Caco-2 (cell line): Measurements from ENCODE around the gene NUB1. TPM values are rescaled to one million over a fixed set of nuclear protein-coding genes. Genes with fewer than 3 reads are reported as not detected.

ENCODE experiments used
- BruUV-seq: library from RNA; stranded (reverse); fragments of 400-500 nt; replicated peaks from 2 replicates; lab custom pipeline; 2021; lab: Mats Ljungman, UMichigan
- CTCF ChIA-PET: fragments of 300-600 bp; sonication (Branson Sonifier 250); formaldehyde crosslinking; loops from one replicate; lab custom pipeline; 2022; ENCODE audit warnings: antibody characterized with exemption; lab: Charles Lee
- POLR2A ChIA-PET: fragments of 300-600 bp; sonication (Branson Sonifier 250); formaldehyde crosslinking; loops from one replicate; lab custom pipeline; 2022; ENCODE audit warnings: antibody characterized with exemption; lab: Charles Lee
- DNase-seq, 2 experiments: peaks; one replicate each; pipeline versions ENCODE4 v3.0.0 to v3.0.0-alpha.2; 2020 to 2022
- H3K27me3 ChIP-seq: replicated peaks from 2 replicates; pipeline ENCODE4 v1.6.0; 2011; ENCODE audit warnings: low read length; ENCODE audit not compliant: control insufficient read depth, insufficient read depth
- H3K36me3 ChIP-seq: 2 replicates; pipeline ENCODE4 v1.5.1; 2011; ENCODE audit warnings: low read length; ENCODE audit not compliant: control insufficient read depth, insufficient read depth
- H3K4me1 ChIP-seq: fragments of 250-450 bp; sonication (Bioruptor Pico); 2 replicates; pipeline ENCODE4 v1.5.1; 2020; ENCODE audit warnings: mild to moderate bottlenecking
- H3K4me3 ChIP-seq: 2 replicates; pipeline ENCODE4 v1.5.1; 2011; ENCODE audit warnings: low read depth, mild to moderate bottlenecking, control low read depth, low read length
- H3K9me3 ChIP-seq: fragments of 250-450 bp; sonication (Bioruptor Pico); 2 replicates; pipeline ENCODE4 v1.5.1; 2020; ENCODE audit warnings: mild to moderate bottlenecking, moderate library complexity
- H3K27ac Mint-ChIP-seq: one replicate; pipeline ENCODE4 v1.8.0; 2022; ENCODE audit warnings: mixed read lengths; ENCODE audit not compliant: unreplicated experiment
- H3K27me3 Mint-ChIP-seq: one replicate; pipeline ENCODE4 v1.8.0; 2022; ENCODE audit warnings: mixed read lengths; ENCODE audit not compliant: insufficient read depth, unreplicated experiment
- H3K36me3 Mint-ChIP-seq: one replicate; pipeline ENCODE4 v1.8.0; 2022; ENCODE audit warnings: mild to moderate bottlenecking, mixed read lengths; ENCODE audit not compliant: insufficient read depth, unreplicated experiment
- H3K4me1 Mint-ChIP-seq: one replicate; pipeline ENCODE4 v1.8.0; 2022; ENCODE audit warnings: low read depth, mixed read lengths; ENCODE audit not compliant: unreplicated experiment
- H3K4me3 Mint-ChIP-seq: one replicate; pipeline ENCODE4 v1.8.0; 2022; ENCODE audit warnings: mild to moderate bottlenecking, moderate library complexity, mixed read lengths; ENCODE audit not compliant: unreplicated experiment
- H3K9me3 Mint-ChIP-seq: one replicate; pipeline ENCODE4 v1.8.0; 2022; ENCODE audit warnings: mixed read lengths; ENCODE audit not compliant: unreplicated experiment
- CTCF ChIP-seq, 2 experiments: fragments of 200-600 bp in 1 of 2; IDR thresholded peaks; 1 replicate in 1 of 2; 2 replicates in 1 of 2; pipeline versions ENCODE4 v1.5.1 to v1.8.0; 2011 to 2022; ENCODE audit warnings: antibody characterized with exemption in 1 of 2, control low read depth in 1 of 2, inconsistent platforms in 1 of 2, low read depth in 1 of 2, low read length in 1 of 2, mild to moderate bottlenecking in 1 of 2, moderate library complexity in 1 of 2; ENCODE audit not compliant: insufficient read depth in 1 of 2, severe bottlenecking in 1 of 2, unreplicated experiment in 1 of 2
- intact Hi-C: fragments of 100-400 bp; cut with micrococcal nuclease; formaldehyde crosslinking; loops from one replicate; pipeline ENCODE4 v1.10.0; 2022; ENCODE audit not compliant: unreplicated experiment
- total RNA-seq: library from RNA; stranded (reverse); gene quantifications from 2 replicates; pipeline ENCODE4 v1.2.3, GENCODE V29; 2022

Gene NUB1
- total RNA-seq, 1 experiment from 2014 or later = 51.6 TPM

- Histone ChIP-seq H3K4me1 (peaks cover 12% of the 10 kb centered on the region), H3K4me3 (no peak overlapping the region), H3K27me3 (no peaks in the 10 kb centered on the region), H3K9me3 (no peaks in the 10 kb centered on the region), H3K36me3 (no peaks in the 10 kb centered on the region)
- BruUV-seq = no TSS peak
- no peaks in the 10 kb centered on the region for H3K4me1 Mint-ChIP-seq
- H3K9me3 Mint-ChIP-seq = no peaks in the 10 kb centered on the region
- DNase-seq = no peak
- peaks cover 2% of the 10 kb centered on the region for H3K27me3 Mint-ChIP-seq
- intact Hi-C loops = no loop called here
- H3K4me3 Mint-ChIP-seq = no peak overlapping the region
- CTCF ChIA-PET = no interaction called here
- H3K36me3 Mint-ChIP-seq = no peaks in the 10 kb centered on the region
- POLR2A ChIA-PET = interaction anchor here (0.6 kb wide), 1 partner anchor 152 kb away, joined by 4 read pairs; no protein-coding TSS in a partner anchor
- no peak for TF ChIP-seq CTCF (IDR thresholded peaks at IDR 0.05; ENCODE audit: insufficient read depth in 1 of 2, low read depth in 1 of 2, low read length in 1 of 2, severe bottlenecking in 1 of 2, unreplicated experiment in 1 of 2)
- no peak overlapping the region for H3K27ac Mint-ChIP-seq
Observed at GRCh38 chr7:151389768-151390597, 48.4 kb downstream of the NUB1 start.

GRCh38 chr7:151390598-151391357 lies 49.2 kb downstream of the NUB1 start:
- Histone ChIP-seq H3K9me3 (no peaks in the 10 kb centered on the region), H3K4me3 (no peak overlapping the region), H3K36me3 (no peaks in the 10 kb centered on the region), H3K4me1 (peaks cover 12% of the 10 kb centered on the region), H3K27me3 (no peaks in the 10 kb centered on the region)
- BruUV-seq = no TSS peak
- no peak for DNase-seq
- Mint-ChIP-seq H3K9me3 (no peaks in the 10 kb centered on the region), H3K4me3 (no peak overlapping the region), H3K27me3 (peaks cover 2% of the 10 kb centered on the region), H3K4me1 (no peaks in the 10 kb centered on the region), H3K36me3 (no peaks in the 10 kb centered on the region), H3K27ac (no peak overlapping the region)
- intact Hi-C loops = no loop called here
- no peak for TF ChIP-seq CTCF (IDR thresholded peaks at IDR 0.05; ENCODE audit: insufficient read depth in 1 of 2, low read depth in 1 of 2, low read length in 1 of 2, severe bottlenecking in 1 of 2, unreplicated experiment in 1 of 2)
- ChIA-PET CTCF (no interaction called here), POLR2A (interaction anchor here (0.6 kb wide), 1 partner anchor 153 kb away, joined by 4 read pairs; no protein-coding TSS in a partner anchor)

GRCh38 chr7:151391358-151391730 lies 49.7 kb downstream of the NUB1 start:
- Mint-ChIP-seq H3K27ac (no peak overlapping the region), H3K4me1 (no peaks in the 10 kb centered on the region), H3K4me3 (no peak overlapping the region)

More at GRCh38 chr7:151391358-151391730, 49.7 kb downstream of the NUB1 start:
- no peaks in the 10 kb centered on the region for H3K9me3 Mint-ChIP-seq
- peaks cover 12% of the 10 kb centered on the region for H3K4me1 ChIP-seq
- H3K36me3 Mint-ChIP-seq = no peaks in the 10 kb centered on the region
- no TSS peak for BruUV-seq
- no peak for DNase-seq
- no peak for TF ChIP-seq CTCF (IDR thresholded peaks at IDR 0.05; ENCODE audit: insufficient read depth in 1 of 2, low read depth in 1 of 2, low read length in 1 of 2, severe bottlenecking in 1 of 2, unreplicated experiment in 1 of 2)
- peaks cover 2% of the 10 kb centered on the region for H3K27me3 Mint-ChIP-seq
- POLR2A ChIA-PET = no interaction called here
- CTCF ChIA-PET = no interaction called here
- H3K4me3 ChIP-seq = no peak overlapping the region
- H3K36me3 ChIP-seq = no peaks in the 10 kb centered on the region
- H3K9me3 ChIP-seq = no peaks in the 10 kb centered on the region
- intact Hi-C loops = no loop called here
- H3K27me3 ChIP-seq = no peaks in the 10 kb centered on the region
